Caco-2 (cell line): ENCODE results near the gene METTL2B. TPM values are rescaled to one million over a fixed set of nuclear protein-coding genes. Genes with fewer than 3 reads are reported as not detected.
"Not testable (repeated sequence)": the region's sequence is repeated elsewhere in the genome, so short reads cannot be mapped to it uniquely, and the experiment has no call there.

Experiments
- BruUV-seq: library from RNA; stranded (reverse); fragments of 400-500 nt; replicated peaks from 2 replicates; lab custom pipeline; 2021; lab: Mats Ljungman, UMichigan
- CTCF ChIA-PET: fragments of 300-600 bp; sonication (Branson Sonifier 250); formaldehyde crosslinking; loops from one replicate; lab custom pipeline; 2022; ENCODE audit warnings: antibody characterized with exemption; lab: Charles Lee
- POLR2A ChIA-PET: fragments of 300-600 bp; sonication (Branson Sonifier 250); formaldehyde crosslinking; loops from one replicate; lab custom pipeline; 2022; ENCODE audit warnings: antibody characterized with exemption; lab: Charles Lee
- DNase-seq, 2 experiments: peaks; one replicate each; pipeline versions ENCODE4 v3.0.0 to v3.0.0-alpha.2; 2020 to 2022
- H3K27me3 ChIP-seq: replicated peaks from 2 replicates; pipeline ENCODE4 v1.6.0; 2011; ENCODE audit warnings: low read length; ENCODE audit not compliant: control insufficient read depth, insufficient read depth
- H3K36me3 ChIP-seq: 2 replicates; pipeline ENCODE4 v1.5.1; 2011; ENCODE audit warnings: low read length; ENCODE audit not compliant: control insufficient read depth, insufficient read depth
- H3K4me1 ChIP-seq: fragments of 250-450 bp; sonication (Bioruptor Pico); 2 replicates; pipeline ENCODE4 v1.5.1; 2020; ENCODE audit warnings: mild to moderate bottlenecking
- H3K4me3 ChIP-seq: 2 replicates; pipeline ENCODE4 v1.5.1; 2011; ENCODE audit warnings: low read depth, mild to moderate bottlenecking, control low read depth, low read length
- H3K9me3 ChIP-seq: fragments of 250-450 bp; sonication (Bioruptor Pico); 2 replicates; pipeline ENCODE4 v1.5.1; 2020; ENCODE audit warnings: mild to moderate bottlenecking, moderate library complexity
- H3K27ac Mint-ChIP-seq: one replicate; pipeline ENCODE4 v1.8.0; 2022; ENCODE audit warnings: mixed read lengths; ENCODE audit not compliant: unreplicated experiment
- H3K27me3 Mint-ChIP-seq: one replicate; pipeline ENCODE4 v1.8.0; 2022; ENCODE audit warnings: mixed read lengths; ENCODE audit not compliant: insufficient read depth, unreplicated experiment
- H3K36me3 Mint-ChIP-seq: one replicate; pipeline ENCODE4 v1.8.0; 2022; ENCODE audit warnings: mild to moderate bottlenecking, mixed read lengths; ENCODE audit not compliant: insufficient read depth, unreplicated experiment
- H3K4me1 Mint-ChIP-seq: one replicate; pipeline ENCODE4 v1.8.0; 2022; ENCODE audit warnings: low read depth, mixed read lengths; ENCODE audit not compliant: unreplicated experiment
- H3K4me3 Mint-ChIP-seq: one replicate; pipeline ENCODE4 v1.8.0; 2022; ENCODE audit warnings: mild to moderate bottlenecking, moderate library complexity, mixed read lengths; ENCODE audit not compliant: unreplicated experiment
- H3K9me3 Mint-ChIP-seq: one replicate; pipeline ENCODE4 v1.8.0; 2022; ENCODE audit warnings: mixed read lengths; ENCODE audit not compliant: unreplicated experiment
- intact Hi-C: fragments of 100-400 bp; cut with micrococcal nuclease; formaldehyde crosslinking; loops from one replicate; pipeline ENCODE4 v1.10.0; 2022; ENCODE audit not compliant: unreplicated experiment
- total RNA-seq: library from RNA; stranded (reverse); gene quantifications from 2 replicates; pipeline ENCODE4 v1.2.3, GENCODE V29; 2022
- TF ChIP-seq, protein P1 (sequence below), 2 experiments: fragments of 200-600 bp in 1 of 2; IDR thresholded peaks; 1 replicate in 1 of 2; 2 replicates in 1 of 2; pipeline versions ENCODE4 v1.5.1 to v1.8.0; 2011 to 2022; ENCODE audit warnings: antibody characterized with exemption in 1 of 2, control low read depth in 1 of 2, inconsistent platforms in 1 of 2, low read depth in 1 of 2, low read length in 1 of 2, mild to moderate bottlenecking in 1 of 2, moderate library complexity in 1 of 2; ENCODE audit not compliant: insufficient read depth in 1 of 2, severe bottlenecking in 1 of 2, unreplicated experiment in 1 of 2

Gene METTL2B
- total RNA-seq, 1 experiment from 2014 or later: 39.0 TPM

DNA sequence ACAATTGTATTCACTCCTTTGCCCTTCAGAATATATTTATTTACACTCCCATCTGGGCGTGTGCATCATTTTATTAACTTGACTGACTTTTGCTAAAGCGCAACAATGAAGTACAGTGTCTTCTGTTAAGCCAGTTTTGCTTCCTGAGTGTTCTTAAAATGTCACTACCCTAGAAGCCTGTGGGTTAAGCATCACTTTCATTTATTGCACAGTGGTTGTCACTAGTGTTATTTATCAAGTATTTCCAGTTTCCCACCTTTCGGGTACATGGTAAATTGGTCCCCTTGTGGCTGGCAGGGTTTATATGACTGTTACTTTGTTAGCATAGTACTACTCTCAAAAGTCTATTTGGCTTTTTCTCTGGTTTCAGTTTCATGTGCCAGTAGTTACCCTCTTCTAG lies 17.6 kb upstream of the METTL2B start:
- peaks cover 16% of the 10 kb centered on the region for H3K4me1 ChIP-seq
- no peak overlapping the region for H3K27ac Mint-ChIP-seq
- no peak for DNase-seq
- H3K27me3 Mint-ChIP-seq: no peaks in the 10 kb centered on the region
- CTCF ChIA-PET: interaction anchor here (0.6 to 3.9 kb wide), 15 partner anchors 10 to 61 kb away, joined by 3 to 226 read pairs (median 5); partner anchors contain the start of gene IMPDH1
- peaks cover 5% of the 10 kb centered on the region for H3K36me3 ChIP-seq
- POLR2A ChIA-PET: no interaction called here
- H3K9me3 Mint-ChIP-seq: no peaks in the 10 kb centered on the region
- TF ChIP-seq, protein P1, sequence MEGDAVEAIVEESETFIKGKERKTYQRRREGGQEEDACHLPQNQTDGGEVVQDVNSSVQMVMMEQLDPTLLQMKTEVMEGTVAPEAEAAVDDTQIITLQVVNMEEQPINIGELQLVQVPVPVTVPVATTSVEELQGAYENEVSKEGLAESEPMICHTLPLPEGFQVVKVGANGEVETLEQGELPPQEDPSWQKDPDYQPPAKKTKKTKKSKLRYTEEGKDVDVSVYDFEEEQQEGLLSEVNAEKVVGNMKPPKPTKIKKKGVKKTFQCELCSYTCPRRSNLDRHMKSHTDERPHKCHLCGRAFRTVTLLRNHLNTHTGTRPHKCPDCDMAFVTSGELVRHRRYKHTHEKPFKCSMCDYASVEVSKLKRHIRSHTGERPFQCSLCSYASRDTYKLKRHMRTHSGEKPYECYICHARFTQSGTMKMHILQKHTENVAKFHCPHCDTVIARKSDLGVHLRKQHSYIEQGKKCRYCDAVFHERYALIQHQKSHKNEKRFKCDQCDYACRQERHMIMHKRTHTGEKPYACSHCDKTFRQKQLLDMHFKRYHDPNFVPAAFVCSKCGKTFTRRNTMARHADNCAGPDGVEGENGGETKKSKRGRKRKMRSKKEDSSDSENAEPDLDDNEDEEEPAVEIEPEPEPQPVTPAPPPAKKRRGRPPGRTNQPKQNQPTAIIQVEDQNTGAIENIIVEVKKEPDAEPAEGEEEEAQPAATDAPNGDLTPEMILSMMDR (IDR thresholded peaks at IDR 0.05; ENCODE audit: insufficient read depth in 1 of 2, low read depth in 1 of 2, low read length in 1 of 2, severe bottlenecking in 1 of 2, unreplicated experiment in 1 of 2): no peak
- intact Hi-C loops: loop anchor here (1.0 kb wide), 2 partner anchors 32 to 61 kb away; no protein-coding TSS in a partner anchor
- H3K4me1 Mint-ChIP-seq: peaks cover 24% of the 10 kb centered on the region
- no peaks in the 10 kb centered on the region for H3K27me3 ChIP-seq
- H3K36me3 Mint-ChIP-seq: peaks cover 37% of the 10 kb centered on the region
- BruUV-seq: no TSS peak
- H3K4me3 Mint-ChIP-seq: peak overlapping the region; percentile 22
- H3K9me3 ChIP-seq: no peaks in the 10 kb centered on the region
- no peak overlapping the region for H3K4me3 ChIP-seq

DNA sequence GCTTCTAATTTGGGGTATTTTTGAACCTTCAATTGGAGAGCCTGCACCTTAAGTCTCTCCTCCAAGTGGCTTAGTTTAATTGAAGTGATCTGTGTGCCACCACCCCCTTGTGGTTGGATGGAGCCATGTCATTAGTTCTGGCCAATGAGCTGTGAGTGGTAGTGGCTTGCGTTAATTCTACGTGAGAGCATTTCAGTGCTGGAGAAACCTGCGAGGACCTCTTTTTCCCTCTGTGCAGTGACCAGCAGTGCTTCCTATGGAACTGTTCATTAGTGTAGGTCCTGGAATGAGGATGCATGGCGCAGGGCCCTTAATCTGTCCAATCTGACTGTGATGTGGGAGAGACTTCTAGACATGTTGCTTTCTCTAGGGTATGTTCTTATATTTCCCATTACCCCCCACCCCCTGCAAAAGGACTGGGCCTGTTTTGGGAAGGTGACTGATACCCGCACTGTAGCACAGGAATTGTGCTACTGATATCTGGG lies 17.1 kb upstream of the METTL2B start:
- peak; percentile 57 to 76 for DNase-seq
- H3K4me1 Mint-ChIP-seq: peaks cover 24% of the 10 kb centered on the region
- H3K4me3 Mint-ChIP-seq: no peak overlapping the region
- Histone ChIP-seq H3K4me3 (no peak overlapping the region), H3K36me3 (peaks cover 5% of the 10 kb centered on the region), H3K27me3 (no peaks in the 10 kb centered on the region), H3K9me3 (no peaks in the 10 kb centered on the region), H3K4me1 (peaks cover 11% of the 10 kb centered on the region)
- H3K9me3 Mint-ChIP-seq: no peaks in the 10 kb centered on the region
- H3K36me3 Mint-ChIP-seq: peaks cover 37% of the 10 kb centered on the region
- no peaks in the 10 kb centered on the region for H3K27me3 Mint-ChIP-seq
- TF ChIP-seq, protein P1 (IDR thresholded peaks at IDR 0.05; ENCODE audit: insufficient read depth in 1 of 2, low read depth in 1 of 2, low read length in 1 of 2, severe bottlenecking in 1 of 2, unreplicated experiment in 1 of 2): peak; percentile 78 to 82
- no TSS peak for BruUV-seq
- POLR2A ChIA-PET: interaction anchor here (0.5 to 0.7 kb wide), 2 partner anchors 24 to 534 kb away, joined by 3 to 5 read pairs; no protein-coding TSS in a partner anchor
- CTCF ChIA-PET: interaction anchor here (0.5 to 3.9 kb wide), 20 partner anchors 10 to 149 kb away, joined by 3 to 226 read pairs (median 4); partner anchors contain the start of gene IMPDH1
- H3K27ac Mint-ChIP-seq: no peak overlapping the region
- intact Hi-C loops: loop anchor here (1.0 kb wide), 2 partner anchors 32 to 61 kb away; no protein-coding TSS in a partner anchor

DNA sequence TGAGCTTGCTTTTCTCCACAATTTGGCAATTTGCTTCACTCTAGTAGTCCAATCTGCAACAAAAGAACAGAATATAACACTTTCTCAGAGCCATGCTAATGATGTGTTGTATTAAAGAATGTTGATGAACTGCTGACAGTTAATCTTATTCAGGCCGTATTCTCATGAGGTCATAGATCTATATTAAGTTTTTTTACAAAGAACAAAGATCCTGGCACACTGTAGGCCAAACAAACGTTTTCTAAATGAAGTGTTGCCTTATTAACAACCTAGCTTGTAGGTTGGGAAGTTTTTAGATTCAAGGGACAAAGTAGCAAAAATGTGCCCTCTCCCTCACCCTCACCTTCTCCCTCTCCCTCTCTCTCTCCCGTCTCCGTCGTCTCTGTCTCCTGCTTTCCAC lies 14.1 kb upstream of the METTL2B start:
- CTCF ChIA-PET: interaction anchor here (3.9 kb wide), 1 partner anchor 34 kb away, joined by 226 read pairs; no protein-coding TSS in a partner anchor

DNA sequence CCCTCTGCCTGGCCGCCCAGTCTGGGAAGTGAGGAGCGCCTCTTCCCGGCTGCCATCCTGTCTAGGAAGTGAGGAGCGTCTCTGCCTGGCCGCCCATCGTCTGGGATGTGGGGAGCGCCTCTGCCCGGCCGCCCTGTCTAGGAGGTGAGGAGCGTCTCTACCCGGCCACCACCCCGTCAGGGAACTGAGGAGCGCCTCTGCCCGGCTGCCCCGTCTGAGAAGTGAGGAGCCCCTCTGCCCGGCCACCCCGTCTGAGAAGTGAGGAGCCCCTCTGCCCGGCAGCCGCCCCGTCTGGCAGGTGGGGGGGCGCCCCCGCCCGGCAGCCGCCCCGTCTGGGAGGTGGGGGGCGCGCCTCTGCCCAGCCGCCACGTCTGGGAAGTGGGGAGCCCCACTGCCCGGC lies 13.2 kb upstream of the METTL2B start:
- H3K4me1 ChIP-seq: not testable (repeated sequence)

More for the DNA sequence above, 14.1 kb upstream of the METTL2B start:
- TF ChIP-seq, protein P1 (IDR thresholded peaks at IDR 0.05; ENCODE audit: insufficient read depth in 1 of 2, low read depth in 1 of 2, low read length in 1 of 2, severe bottlenecking in 1 of 2, unreplicated experiment in 1 of 2): no peak
- Histone ChIP-seq H3K27me3 (no peaks in the 10 kb centered on the region), H3K4me3 (no peak overlapping the region), H3K36me3 (peaks cover 2% of the 10 kb centered on the region), H3K4me1 (no peaks in the 10 kb centered on the region), H3K9me3 (no peaks in the 10 kb centered on the region)
- intact Hi-C loops: no loop called here
- DNase-seq: no peak
- Mint-ChIP-seq H3K4me3 (no peak overlapping the region), H3K9me3 (no peaks in the 10 kb centered on the region), H3K36me3 (peaks cover 28% of the 10 kb centered on the region), H3K27ac (no peak overlapping the region), H3K4me1 (peaks cover 24% of the 10 kb centered on the region), H3K27me3 (no peaks in the 10 kb centered on the region)
- no TSS peak for BruUV-seq
- POLR2A ChIA-PET: no interaction called here

DNA sequence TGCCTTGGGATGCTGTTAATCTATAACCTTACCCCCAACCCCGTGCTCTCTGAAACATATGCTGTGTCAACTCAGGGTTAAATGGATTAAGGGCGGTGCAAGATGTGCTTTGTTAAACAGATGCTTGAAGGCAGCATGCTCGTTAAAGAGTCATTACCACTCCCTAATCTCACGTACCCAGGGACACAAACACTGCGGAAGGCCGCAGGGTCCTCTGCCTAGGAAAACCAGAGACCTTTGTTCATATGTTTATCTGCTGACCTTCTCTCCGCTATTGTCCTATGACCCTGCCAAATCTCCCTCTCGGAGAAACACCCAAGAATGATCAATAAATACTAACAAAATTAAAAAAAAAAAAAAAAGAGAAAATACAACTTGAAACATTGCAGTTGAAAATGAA lies 12.6 kb upstream of the METTL2B start:
- H3K36me3 ChIP-seq, H3K27me3 ChIP-seq, BruUV-seq, H3K9me3 ChIP-seq, POLR2A ChIA-PET, H3K27ac Mint-ChIP-seq, H3K9me3 Mint-ChIP-seq, DNase-seq, H3K27me3 Mint-ChIP-seq, H3K4me3 ChIP-seq, H3K4me1 ChIP-seq, CTCF ChIA-PET, intact Hi-C loops, H3K4me3 Mint-ChIP-seq: not testable (repeated sequence)
- peaks cover 14% of the 10 kb centered on the region for H3K36me3 Mint-ChIP-seq
- peaks cover 11% of the 10 kb centered on the region for H3K4me1 Mint-ChIP-seq

More for the DNA sequence above, 13.2 kb upstream of the METTL2B start:
- POLR2A ChIA-PET, H3K27ac Mint-ChIP-seq, H3K27me3 ChIP-seq, CTCF ChIA-PET, BruUV-seq, H3K9me3 Mint-ChIP-seq, H3K27me3 Mint-ChIP-seq, H3K36me3 ChIP-seq, H3K9me3 ChIP-seq, H3K4me3 Mint-ChIP-seq, DNase-seq, intact Hi-C loops, H3K4me3 ChIP-seq: not testable (repeated sequence)
- H3K4me1 Mint-ChIP-seq: peaks cover 17% of the 10 kb centered on the region
- H3K36me3 Mint-ChIP-seq: peaks cover 20% of the 10 kb centered on the region
